K562 (cell line): ENCODE data around the gene HK1. TPM values are rescaled to one million over a fixed set of nuclear protein-coding genes. Genes with fewer than 3 reads are reported as not detected.

Experiments
- BDP1 ChIP-seq: IDR thresholded peaks from 3 replicates; pipeline ENCODE4 v1.6.1; 2011; ENCODE audit not compliant: insufficient read length, insufficient read depth
- CBFA2T2 ChIP-seq: fragments of 450-650 bp; conservative IDR thresholded peaks from 2 replicates; pipeline ENCODE4 v1.6.1; 2017; ENCODE audit warnings: mild to moderate bottlenecking
- CREB5 ChIP-seq: fragments of 250-450 bp; sonication (Bioruptor Pico); IDR thresholded peaks from 2 replicates; pipeline ENCODE4 v1.5.0; 2020; ENCODE audit warnings: mild to moderate bottlenecking
- CXXC5 ChIP-seq: fragments of 250-450 bp; sonication (Bioruptor Pico); IDR thresholded peaks from 2 replicates; pipeline ENCODE4 v1.8.0; 2022; ENCODE audit warnings: inconsistent platforms, mild to moderate bottlenecking, moderate library complexity
- E2F3 ChIP-seq: fragments of 250-450 bp; sonication (Bioruptor Pico); IDR thresholded peaks from 2 replicates; pipeline ENCODE4 v1.4.0; 2020; ENCODE audit warnings: mild to moderate bottlenecking
- ETS1 ChIP-seq: conservative IDR thresholded peaks from 2 replicates; pipeline ENCODE4 v1.6.1; 2011; ENCODE audit warnings: low read depth, mild to moderate bottlenecking, low read length; ENCODE audit not compliant: control insufficient read depth
- KAT2B ChIP-seq: IDR thresholded peaks from one replicate; pipeline ENCODE4 v1.6.1; 2012; ENCODE audit warnings: low read depth, mild to moderate bottlenecking, control low read depth, inconsistent platforms, low read length, moderate library complexity
- MCM5 ChIP-seq: fragments of 450-650 bp; IDR thresholded peaks from 2 replicates; pipeline ENCODE4 v1.6.1; 2016; ENCODE audit warnings: low read depth
- MLLT1 ChIP-seq, 2 experiments: fragments of 450-650 bp; IDR thresholded peaks; 2 replicates each; pipeline ENCODE4 v1.6.1; 2016
- MTA1 ChIP-seq: fragments of 450-650 bp; IDR thresholded peaks from 2 replicates; pipeline ENCODE4 v1.6.1; 2017; ENCODE audit warnings: borderline replicate concordance
- POLR3A ChIP-seq: IDR thresholded peaks from 2 replicates; pipeline ENCODE4 v1.6.1; 2011; ENCODE audit warnings: borderline replicate concordance, mild to moderate bottlenecking, moderate library complexity; ENCODE audit not compliant: insufficient read length, insufficient read depth; ENCODE audit errors: extremely low read depth
- PRPF4 ChIP-seq: fragments of 200-400 bp; formaldehyde crosslinking; IDR thresholded peaks from one replicate; pipeline ENCODE4 v1.6.1; 2017; ENCODE audit warnings: low read length, low read depth, mild to moderate bottlenecking; ENCODE audit not compliant: insufficient read depth, poor library complexity, severe bottlenecking
- PTBP1 ChIP-seq: fragments of 200-400 bp; formaldehyde crosslinking; IDR thresholded peaks from 2 replicates; pipeline ENCODE4 v1.6.1; 2017; ENCODE audit warnings: low read depth, low read length
- SNRNP70 ChIP-seq: fragments of 200-400 bp; formaldehyde crosslinking; optimal IDR thresholded peaks from 2 replicates; pipeline ENCODE3; 2017; ENCODE audit warnings: low read depth, low read length
- SREBF1 ChIP-seq: fragments of 150-350 bp; IDR thresholded peaks from 2 replicates; pipeline ENCODE4 v1.6.1; 2014; ENCODE audit warnings: antibody characterized with exemption, low read depth, low read length, borderline replicate concordance
- ZC3H8 ChIP-seq: fragments of 450-650 bp; IDR thresholded peaks from 2 replicates; pipeline ENCODE4 v1.6.1; 2017
- ZNF3 ChIP-seq: fragments of 250-450 bp; sonication (Bioruptor Pico); IDR thresholded peaks from 2 replicates; pipeline ENCODE4 v1.5.0; 2021; ENCODE audit warnings: mild to moderate bottlenecking, moderate library complexity
- ZNF311 ChIP-seq: fragments of 250-450 bp; sonication (Bioruptor Pico); IDR thresholded peaks from 2 replicates; pipeline ENCODE4 v1.4.0; 2020; ENCODE audit warnings: mild to moderate bottlenecking, moderate library complexity
- ZNF324 ChIP-seq: fragments of 250-450 bp; sonication (Bioruptor Pico); IDR thresholded peaks from 2 replicates; pipeline ENCODE4 v1.4.0; 2020; ENCODE audit warnings: mild to moderate bottlenecking
- ZNF764 ChIP-seq: fragments of 250-450 bp; sonication (Bioruptor Pico); IDR thresholded peaks from 2 replicates; pipeline ENCODE4 v1.4.0; 2020; ENCODE audit warnings: low read depth, mild to moderate bottlenecking, moderate library complexity
- polyA plus RNA-seq, 8 experiments: library from polyadenylated mRNA; depleted of rRNA in 4 of 8; stranded (reverse) in 5 of 8; unstranded in 3 of 8; fragments of >200 nt; fragmentation: Nextera tagmentation in 2 of 8; fragmentation: Illumina TruSeq in 1 of 8; extraction: Ambion mirVana in 2 of 8; extraction: Trizol in 1 of 8; gene quantifications; 2 replicates each; pipeline versions ENCODE4 v1.2.1 to v1.2.3, GENCODE V29; 2011 to 2014; ENCODE audit warnings: inconsistent platforms in 1 of 8, missing spikeins in 1 of 8
- total RNA-seq, 7 experiments: library from RNA; depleted of rRNA in 6 of 7; stranded (reverse); fragments of >200 nt in 6 of 7; fragmentation: Illumina TruSeq in 2 of 7; extraction: Trizol in 2 of 7; gene quantifications; 2 replicates each; pipeline versions ENCODE4 v1.2.1 to v1.2.3, GENCODE V29; 2011 to 2021; ENCODE audit warnings: low replicate concordance in 1 of 7
- TF ChIP-seq, protein P1 (sequence below): fragments of 450-650 bp; formaldehyde crosslinking; IDR thresholded peaks from 2 replicates; pipeline ENCODE4 v1.4.0; 2022; ENCODE audit warnings: missing genetic modification characterization
- TF ChIP-seq, protein P2 (sequence below): fragments of 450-650 bp; IDR thresholded peaks from 2 replicates; pipeline ENCODE4 v1.7.1; 2018; ENCODE audit warnings: mild to moderate bottlenecking, low read depth; ENCODE audit not compliant: partially characterized antibody

The HK1 gene
- total and polyA plus RNA-seq, 9 of the 15 experiments (the other 6 are each of a cell fraction or from before 2014, with no cell fraction given), result 29.2 to 444 (median 193) TPM

DNA sequence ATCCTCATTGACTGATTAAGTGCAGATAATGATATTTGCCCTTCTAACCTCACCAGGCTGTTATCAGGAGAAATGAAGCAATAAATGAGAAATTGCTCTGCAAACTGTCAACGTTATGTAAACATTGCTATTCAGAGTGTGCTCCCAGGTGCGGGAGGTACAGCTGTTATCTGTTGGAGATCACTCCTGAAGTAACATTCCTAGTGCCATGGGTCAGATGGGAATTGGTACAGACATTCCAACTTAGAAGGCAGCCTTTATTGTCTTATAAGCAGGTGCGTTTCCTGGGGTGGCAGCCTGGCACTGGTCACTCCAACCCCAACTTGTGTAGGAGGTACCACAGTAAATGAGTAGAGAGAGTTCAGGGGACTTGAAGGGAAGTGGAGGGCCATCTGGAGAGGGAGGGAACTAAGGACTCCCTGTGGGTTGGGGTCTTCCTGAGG lies 36.8 kb downstream of the HK1 start (continued):
- TF ChIP-seq ZNF311 (peak; percentile 38), ZNF764 (no peak), MLLT1 (IDR thresholded peaks at IDR 0.05) (no peak), BDP1 (no peak), ZC3H8 (no peak), PRPF4 (no peak), PTBP1 (no peak), E2F3 (CRISPR knock-in tag) (0 out of 2 replicates have a peak, but pooled peaks have one; percentile 35), CREB5 (CRISPR knock-in tag) (no peak), CXXC5 (CRISPR knock-in tag) (peak; percentile 44), ETS1 (no peak), ZNF3 (no peak), POLR3A (no peak), MCM5 (no peak), KAT2B (no peak), CBFA2T2 (no peak), SNRNP70 (no peak), ZNF324 (CRISPR knock-in tag) (0 out of 2 replicates have a peak, but pooled peaks have one; percentile 15), MTA1 (peak; percentile 81; the same call in 1 of the 2 replicates), SREBF1 (no peak)
- TF ChIP-seq, protein P1, sequence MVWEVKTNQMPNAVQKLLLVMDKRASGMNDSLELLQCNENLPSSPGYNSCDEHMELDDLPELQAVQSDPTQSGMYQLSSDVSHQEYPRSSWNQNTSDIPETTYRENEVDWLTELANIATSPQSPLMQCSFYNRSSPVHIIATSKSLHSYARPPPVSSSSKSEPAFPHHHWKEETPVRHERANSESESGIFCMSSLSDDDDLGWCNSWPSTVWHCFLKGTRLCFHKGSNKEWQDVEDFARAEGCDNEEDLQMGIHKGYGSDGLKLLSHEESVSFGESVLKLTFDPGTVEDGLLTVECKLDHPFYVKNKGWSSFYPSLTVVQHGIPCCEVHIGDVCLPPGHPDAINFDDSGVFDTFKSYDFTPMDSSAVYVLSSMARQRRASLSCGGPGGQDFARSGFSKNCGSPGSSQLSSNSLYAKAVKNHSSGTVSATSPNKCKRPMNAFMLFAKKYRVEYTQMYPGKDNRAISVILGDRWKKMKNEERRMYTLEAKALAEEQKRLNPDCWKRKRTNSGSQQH (CRISPR knock-in tag), result no peak
- TF ChIP-seq, protein P2, sequence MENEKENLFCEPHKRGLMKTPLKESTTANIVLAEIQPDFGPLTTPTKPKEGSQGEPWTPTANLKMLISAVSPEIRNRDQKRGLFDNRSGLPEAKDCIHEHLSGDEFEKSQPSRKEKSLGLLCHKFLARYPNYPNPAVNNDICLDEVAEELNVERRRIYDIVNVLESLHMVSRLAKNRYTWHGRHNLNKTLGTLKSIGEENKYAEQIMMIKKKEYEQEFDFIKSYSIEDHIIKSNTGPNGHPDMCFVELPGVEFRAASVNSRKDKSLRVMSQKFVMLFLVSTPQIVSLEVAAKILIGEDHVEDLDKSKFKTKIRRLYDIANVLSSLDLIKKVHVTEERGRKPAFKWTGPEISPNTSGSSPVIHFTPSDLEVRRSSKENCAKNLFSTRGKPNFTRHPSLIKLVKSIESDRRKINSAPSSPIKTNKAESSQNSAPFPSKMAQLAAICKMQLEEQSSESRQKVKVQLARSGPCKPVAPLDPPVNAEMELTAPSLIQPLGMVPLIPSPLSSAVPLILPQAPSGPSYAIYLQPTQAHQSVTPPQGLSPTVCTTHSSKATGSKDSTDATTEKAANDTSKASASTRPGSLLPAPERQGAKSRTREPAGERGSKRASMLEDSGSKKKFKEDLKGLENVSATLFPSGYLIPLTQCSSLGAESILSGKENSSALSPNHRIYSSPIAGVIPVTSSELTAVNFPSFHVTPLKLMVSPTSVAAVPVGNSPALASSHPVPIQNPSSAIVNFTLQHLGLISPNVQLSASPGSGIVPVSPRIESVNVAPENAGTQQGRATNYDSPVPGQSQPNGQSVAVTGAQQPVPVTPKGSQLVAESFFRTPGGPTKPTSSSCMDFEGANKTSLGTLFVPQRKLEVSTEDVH, result no peak
